CD4-positive, alpha-beta T cell treated with Interleukin-4 for 4 hours (primary cell): ENCODE results near the gene ATG5.
"Not testable (repeated sequence)": the region's sequence is repeated elsewhere in the genome, so short reads cannot be mapped to it uniquely, and the experiment has no call there.

Experiments used
- DNase-seq: peaks from one replicate; pipeline ENCODE4 v3.0.0-alpha.2; 2020

ATG5 gene

DNA sequence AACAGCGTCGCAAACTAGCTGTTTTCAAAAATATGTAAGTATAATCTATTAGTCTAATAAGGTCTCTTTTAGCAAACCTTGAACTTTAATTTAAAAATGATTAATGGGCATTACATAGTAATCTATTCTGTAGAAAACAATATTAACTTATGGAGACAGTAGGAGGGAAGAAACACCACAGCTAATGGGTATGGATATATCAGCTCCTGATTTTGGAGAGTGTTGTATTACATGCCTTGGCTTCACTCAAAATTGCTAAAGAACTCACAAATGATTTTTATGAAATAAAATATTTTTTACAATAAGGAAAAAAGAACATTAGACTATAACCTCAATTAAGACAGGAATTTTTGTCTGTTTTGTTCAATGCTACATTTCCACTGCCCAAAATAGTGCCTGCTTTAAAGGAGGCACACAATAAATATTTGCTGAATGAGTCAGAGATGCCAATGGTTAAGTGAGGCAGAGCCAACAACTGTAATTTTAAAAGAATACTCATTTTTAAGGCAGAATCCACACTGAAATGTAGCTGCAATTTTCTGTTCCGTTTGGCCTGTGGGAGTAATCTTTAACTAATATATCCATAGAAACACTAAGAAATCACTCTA, 15.7 kb downstream of the ATG5 start:
- DNase-seq, result no peak

DNA sequence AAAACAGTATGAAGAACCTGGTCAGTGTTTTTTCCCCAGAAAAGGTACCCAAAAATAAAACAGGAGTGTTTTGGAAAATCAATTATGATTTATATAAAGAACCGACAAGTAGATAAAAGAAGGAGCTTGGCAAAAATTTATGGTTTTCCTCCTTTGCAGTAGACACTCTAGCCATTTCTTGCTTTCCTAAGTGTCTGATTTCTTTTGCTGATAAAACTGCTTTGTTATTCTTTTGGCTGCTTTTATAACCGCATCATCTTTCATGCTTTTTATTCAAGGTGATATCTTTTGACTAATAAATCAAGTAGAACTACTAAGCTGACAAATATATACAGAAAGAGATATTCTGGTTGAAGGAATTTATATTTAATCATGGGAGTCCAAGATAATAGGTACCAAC, 16.6 kb downstream of the ATG5 start:
- no peak for DNase-seq

DNA sequence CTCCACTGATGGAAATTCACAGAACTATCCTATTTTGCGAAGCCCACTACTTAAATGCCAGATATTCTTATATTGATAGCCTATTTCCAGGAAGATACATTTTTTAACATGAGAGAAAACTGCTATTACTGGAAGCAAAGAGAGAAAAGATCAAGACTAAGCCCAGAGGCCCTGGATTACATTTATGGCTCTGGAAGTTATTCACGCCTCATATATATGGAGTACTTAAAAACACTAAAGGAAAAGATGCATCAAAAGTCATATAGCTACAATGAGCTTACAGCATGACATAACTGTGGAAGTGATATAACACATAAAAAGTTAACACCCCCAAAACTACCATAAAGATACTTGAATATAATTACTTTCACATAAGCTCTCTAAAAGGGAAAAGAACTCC, 19.8 kb downstream of the ATG5 start:
- DNase-seq, result no peak

DNA sequence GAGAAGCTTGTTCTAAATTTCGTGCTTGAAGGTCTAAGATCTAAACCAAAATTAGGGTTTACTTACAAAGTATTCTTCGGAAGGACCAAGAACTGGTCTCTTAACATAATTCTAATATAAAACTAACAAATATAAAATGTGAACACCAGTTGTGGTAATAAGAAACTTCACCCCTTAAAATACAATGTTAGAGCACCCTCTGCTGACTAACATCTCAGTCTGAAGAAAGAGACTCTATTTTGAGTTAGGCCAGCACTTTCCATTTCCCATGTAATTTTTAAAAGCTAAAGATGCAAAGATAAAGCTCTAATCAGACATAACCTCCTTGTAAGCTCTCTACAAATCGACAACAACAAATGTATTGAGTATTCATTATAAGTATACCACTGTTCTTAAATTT, 24.6 kb downstream of the ATG5 start:
- DNase-seq, result peak; percentile 39

DNA sequence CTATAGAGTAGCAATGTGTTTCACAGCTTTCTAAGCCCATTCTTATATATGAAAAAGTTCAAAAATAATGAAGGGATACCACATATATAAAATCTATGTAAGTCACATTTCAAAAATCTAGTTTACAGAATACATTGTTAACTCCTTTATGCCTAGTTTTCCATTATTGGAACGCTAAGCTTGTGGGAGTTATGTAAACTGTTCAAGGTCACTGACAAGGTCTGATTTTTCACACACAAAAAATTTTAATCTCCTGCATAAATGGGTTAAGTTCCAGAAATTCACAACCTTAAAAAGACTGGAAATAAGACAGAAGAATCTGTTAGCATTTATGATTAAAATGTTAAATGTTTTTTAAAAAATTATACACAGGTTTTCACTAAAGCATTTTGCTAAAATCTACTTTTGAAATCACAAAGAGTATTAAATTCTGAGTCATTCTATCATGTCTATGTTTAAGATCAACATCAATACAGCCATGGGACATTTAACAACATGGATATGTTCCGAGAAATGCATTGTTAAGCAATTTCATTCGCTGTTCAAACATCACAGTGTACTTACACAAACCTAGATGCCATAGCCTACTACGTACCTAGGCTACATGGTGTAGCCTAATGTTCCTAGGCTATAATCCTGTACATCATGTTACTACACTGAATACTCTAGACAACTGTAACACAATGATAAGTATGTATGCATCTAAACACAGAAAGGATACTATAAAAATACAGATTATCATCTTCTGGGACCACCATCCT, 25.4 kb downstream of the ATG5 start:
- DNase-seq, result no peak

DNA sequence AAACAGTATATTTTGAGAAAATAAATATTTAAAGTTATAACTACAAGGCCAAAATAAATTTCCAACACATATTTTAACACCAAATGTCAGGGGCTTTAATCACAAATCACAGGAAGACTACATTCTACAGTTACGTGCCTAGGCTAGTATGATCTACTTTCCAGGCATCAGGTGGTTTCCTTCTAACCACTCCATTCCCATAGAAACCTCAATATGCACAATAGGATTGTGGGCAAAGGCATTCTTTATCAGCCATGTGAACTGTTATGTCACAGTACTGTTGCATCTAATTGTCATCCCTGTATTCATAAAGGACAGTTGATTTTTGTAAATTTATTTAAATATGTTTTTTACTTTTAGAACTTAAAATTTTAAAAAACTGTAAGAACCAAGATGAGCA, 32.4 kb downstream of the ATG5 start:
- DNase-seq, result no peak

DNA sequence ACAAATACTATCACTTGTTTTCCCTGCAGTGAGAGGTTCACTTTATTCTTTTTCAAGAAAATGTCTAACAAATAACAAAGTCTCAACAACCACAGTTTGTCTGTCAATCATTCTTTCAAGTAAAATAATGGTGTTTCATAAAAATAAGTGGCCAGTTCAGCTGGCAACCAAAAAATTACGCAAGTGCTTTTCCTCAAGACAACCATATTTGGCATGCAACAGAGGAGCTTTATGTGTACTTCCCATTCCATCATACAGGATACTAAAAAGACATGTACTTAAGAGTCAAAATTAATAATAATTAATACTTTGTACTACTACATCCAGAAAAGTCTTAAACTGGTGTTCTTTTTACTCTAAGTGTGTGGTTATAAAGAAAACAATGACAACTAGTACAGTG, 34.6 kb downstream of the ATG5 start:
- no peak for DNase-seq

DNA sequence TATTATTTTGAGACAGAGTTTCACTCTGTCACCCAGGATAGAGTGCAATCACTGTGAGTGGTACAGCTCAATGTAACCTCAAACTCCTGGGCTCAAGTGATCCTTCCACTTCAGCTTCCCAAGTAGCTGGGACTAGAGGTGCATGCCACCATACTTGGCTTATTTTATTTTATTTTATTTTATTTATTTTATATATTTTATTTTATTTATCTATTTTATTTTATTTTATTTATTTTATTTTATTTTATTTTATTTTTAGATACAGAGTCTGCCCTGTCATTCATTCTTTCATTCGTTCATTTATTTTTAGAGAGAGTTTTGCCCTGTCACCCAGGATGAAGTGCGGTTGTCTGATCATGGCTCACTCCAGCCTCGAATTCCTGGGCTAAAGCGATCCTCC, 35.5 kb downstream of the ATG5 start:
- DNase-seq, result no peak

DNA sequence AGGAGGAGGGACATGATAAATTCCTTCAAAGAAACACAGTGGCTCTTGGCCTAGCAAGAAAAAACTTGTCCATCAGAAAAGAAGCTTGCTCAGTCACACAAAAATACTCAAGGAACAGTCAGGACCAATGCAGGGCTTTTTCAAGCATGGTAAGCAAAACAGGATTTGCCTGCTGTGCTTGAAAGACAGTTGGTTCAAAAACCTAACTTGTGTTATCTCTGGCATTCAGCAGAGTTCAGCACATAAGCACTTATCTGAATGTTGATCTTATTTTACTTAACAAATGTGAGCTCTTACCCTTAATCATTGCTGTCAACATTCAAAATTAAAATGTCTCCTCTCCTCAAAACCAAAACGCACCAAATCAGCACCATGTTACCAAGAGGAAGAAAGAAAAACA, 38.3 kb downstream of the ATG5 start:
- DNase-seq, result no peak

DNA sequence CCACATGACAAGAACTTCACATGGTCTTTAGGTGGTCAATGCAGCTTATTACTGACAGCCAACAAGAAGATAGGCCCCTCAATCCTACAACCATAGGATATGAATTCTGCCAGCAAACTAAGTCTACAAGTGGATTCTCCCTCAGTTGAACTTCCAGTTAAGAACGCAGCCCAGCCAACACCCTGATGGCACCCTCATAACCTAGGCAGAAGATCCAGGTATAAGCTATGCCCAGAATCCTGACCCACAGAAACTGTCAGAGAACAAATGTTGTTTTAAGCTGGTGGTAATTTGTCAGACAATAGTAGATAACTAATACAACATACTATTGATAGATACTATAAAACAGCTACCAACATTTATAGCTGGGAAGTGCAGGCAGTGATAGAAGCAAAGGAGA, 38.8 kb downstream of the ATG5 start:
- no peak for DNase-seq

DNA sequence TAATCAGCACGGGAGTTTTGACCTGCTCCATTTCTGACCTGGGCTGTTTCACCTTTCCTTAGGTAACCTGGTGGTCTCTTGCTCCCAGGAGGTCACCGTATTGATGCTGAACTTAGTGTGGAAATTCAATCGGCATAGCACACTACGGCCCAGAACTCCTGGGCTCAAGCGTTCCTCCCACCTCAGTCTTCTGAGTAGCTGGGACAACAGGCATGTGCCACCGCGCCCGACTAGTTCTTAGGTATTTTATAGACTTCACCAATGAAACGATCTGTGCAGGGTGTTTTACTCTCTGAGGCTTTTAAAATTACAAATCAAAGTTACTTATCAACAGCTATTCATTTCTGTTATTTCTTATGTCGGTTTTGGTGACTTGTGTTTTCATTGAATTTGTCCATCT, 42.1 kb downstream of the ATG5 start:
- no peak for DNase-seq

DNA sequence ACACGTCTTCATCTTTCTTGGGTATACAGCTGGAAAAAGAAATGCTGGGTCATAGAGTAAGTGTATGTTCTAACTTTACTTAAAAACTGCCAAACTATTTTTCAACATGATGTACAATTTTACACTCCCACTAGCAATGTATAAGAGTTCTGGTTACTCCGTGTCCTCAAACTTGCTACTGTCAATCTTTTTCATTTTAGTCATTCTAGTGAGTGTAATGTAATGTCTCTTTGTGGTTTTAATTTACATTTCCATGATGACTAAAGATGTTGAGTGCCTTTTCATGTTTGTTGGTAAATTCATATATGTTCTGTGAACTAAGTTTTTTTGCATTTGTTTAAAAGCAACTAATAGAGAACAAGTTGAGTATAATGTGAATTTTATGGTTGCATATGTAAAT, 43.9 kb downstream of the ATG5 start:
- no peak for DNase-seq

DNA sequence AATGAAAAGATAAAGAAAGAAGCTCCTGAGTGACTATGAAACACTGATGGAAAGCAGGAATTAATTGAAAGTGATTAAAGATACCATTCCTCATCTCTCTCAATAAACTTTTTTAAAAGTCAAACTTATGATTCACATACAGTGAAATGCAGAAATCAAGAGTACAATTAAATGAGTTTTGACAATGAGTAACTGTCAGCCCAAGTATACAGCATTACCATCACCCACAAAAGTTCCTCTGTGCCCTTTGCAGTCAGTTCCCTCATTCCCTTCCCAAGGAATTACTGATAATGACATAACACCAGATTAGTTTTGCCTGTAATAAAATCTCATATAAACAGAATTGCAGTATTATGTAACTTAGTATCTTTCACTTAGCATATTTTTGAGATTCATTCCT, 44.5 kb downstream of the ATG5 start:
- DNase-seq, result no peak

DNA sequence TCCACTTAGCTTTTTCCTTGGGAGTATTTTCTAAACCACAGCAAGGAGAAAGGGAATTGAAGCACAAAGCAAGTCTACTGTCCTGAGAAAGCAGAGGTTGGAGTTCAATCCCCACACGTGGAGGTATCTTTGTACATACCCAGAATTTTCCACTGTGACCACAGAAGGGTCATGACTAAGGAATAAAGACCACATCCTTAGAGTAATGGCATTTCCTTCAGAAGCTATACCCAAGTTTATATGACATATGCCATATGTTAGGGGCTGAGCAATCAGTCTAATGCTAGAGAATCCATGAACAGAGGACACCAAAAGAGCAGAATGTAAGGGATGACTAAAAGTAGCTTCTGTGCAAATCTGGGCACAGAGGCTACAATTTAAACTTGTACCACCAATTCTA, 46.4 kb downstream of the ATG5 start:
- no peak for DNase-seq

DNA sequence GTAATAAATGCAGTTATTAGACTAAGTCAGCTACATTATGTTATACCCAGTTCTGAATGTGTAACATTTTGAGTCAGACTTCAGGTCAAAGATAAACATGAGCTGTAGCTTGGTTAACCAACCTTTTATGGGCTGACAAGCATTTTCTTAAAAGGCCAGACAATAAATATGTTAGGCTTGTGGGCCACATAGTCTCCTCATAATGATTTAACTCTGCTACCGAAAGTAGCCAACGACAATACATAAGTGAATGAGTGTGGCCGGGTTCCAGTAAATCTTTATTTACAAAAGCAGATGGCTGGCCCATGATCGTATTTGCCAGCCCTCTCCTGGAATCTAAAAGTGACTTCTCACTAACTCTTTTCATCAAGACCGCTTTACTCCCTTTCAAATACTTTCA, 49.9 kb downstream of the ATG5 start:
- no peak for DNase-seq

DNA sequence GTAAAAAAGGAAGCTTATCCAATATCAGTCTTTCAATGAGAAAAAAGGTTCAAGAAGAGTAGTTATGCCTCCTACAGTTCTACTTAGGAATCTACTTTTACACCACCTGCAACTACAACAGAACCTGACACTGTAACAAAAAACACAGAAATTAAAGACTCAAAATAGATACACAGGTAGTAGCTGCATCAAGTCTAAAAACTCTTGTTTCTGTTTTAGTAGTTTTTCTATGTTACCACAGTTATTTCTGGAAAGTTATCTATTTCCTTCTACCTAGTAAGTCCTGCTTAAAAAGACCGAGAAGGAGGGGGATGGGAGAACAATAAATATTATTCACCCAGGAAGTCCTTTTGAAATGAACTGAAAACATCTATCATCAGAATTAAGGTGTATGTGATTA, 52.5 kb downstream of the ATG5 start:
- DNase-seq, result no peak

DNA sequence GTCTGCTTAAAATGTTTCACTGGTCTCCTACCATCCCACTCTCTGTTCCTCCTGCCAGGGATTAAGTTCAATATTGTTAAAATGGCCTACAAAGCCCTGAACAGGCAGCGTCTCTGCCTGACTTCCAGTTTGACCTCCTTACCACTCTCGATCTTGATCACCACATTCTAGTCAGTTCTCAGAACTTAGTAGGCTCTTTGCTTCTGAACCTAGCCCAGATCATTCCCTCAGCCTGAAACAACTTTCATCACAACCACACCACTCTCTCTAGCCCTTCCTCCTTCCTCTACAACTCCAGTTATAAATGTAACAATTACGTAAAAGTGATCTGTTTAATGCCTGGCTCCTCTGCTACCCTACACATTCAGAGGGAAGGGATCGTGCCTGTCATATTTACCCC, 53.3 kb downstream of the ATG5 start:
- DNase-seq, result no peak

DNA sequence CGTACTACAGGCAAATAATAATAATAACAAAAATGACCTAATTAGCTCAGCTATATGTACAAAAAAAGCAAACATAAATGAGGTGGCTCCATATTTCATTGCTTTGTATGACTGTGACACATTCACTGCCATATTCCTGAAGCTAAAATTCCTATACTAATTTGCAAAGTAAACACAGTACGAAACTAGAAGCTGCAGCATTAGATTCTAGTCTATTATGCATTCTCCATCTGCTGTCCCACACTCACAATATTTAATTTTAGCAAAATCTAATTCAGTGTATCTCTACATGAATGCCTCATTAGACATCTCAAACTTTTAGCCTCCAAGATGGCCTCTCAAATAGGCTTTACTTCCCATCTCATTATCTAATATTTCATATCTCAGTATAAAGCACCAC, 55.1 kb downstream of the ATG5 start:
- DNase-seq, result no peak

DNA sequence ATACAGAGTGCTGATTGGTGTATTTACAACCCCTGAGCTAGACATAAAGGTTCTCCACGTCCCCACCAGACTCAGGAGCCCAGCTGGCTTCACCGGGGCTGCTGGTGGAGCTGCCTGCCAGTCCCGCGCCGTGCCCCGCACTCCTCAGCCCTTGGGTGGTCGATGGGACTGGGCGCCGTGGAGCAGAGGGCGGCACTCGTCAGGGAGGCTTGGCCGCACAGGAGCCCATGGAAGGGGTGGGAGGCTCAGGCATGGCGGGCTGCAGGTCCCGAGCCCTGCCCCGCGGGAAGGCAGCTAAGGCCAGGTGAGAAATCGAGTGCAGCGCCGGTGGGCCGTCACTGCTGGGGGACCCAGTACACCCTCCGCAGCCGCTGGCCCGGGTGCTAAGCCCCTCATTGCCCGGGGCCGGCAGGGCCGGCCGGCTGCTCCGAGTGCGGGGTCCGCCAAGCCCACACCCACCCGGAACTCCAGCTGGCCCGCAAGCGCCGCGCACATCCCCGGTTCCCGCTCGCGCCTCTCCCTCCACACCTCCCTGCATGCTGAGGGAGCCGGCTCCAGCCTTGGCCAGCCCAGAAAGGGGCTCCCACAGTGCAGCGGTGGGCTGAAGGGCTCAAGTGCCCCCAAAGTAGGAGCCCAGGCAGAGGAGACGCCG, 56.2 kb downstream of the ATG5 start:
- DNase-seq, result not testable (repeated sequence)

DNA sequence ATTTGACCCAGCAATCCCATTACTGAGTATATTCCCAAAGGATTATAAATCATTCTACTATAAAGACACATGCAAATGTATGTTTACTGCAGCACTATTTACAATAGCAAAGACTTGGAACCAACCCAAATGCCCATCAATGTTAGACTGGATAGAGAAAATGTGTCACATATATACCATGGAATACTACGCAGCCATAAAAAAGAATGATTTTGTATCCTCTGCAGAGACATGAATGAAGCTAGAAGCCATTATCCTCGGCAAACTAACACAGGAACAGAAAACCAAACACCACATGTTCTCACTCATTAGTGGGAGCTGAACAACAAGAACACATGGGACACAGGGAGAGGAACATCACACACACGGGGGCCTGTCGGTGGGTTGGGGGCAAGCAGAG, 57.1 kb downstream of the ATG5 start:
- DNase-seq, result not testable (repeated sequence)

DNA sequence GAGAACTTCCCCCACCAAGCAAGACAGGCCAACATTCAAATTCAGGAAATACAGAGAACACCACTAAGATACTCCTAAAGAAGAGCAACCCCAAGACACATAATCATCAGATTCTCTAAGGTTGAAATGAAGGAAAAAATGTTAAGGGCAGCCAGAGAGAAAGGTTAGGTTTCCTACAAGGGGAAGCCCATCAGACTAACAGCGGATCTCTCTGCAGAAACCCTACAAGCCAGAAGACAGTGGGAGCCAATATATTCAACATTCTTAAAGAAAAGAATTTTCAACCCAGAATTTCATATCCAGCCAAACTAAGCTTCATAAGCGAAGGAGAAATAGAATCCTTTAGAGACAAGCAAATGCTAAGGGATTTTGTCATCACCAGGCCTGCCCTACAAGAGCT, 61.1 kb downstream of the ATG5 start:
- DNase-seq, result not testable (repeated sequence)

DNA sequence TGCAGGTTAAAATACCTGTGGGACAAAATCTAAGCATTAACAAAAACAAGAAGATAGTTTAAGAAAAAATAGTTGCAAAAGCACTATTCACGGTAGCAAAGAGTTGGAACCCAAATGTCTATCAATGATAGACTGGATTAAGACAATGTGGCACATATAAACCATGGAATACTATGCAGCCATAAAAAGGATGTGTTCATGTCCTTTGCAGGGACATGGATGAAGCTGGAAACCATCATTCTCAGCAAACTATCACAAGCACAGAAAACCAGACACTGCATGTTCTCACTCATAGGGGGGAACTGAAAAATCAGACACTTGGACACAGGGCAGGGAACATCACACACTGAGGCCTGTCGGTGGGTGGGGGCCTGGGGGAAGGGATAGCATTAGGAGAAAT, 65.8 kb downstream of the ATG5 start:
- DNase-seq, result not testable (repeated sequence)

DNA sequence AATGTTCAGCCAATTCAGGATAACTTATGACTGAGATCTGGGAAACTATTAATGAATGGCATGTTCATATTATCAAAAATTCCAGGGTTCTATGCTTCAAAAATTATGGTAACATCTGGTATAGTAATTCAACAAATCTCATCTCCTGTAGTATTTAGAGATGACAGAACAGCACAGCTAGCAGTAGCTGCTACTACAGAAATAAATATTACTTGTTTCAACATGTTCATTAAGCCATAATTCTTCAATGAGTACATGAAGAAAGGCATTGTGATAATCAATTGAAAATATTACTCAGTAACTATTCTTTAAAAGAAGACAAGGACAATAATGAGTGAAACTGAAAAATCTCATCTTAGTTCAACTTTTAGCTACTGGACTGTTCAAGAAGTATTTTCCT, 66.8 kb downstream of the ATG5 start:
- no peak for DNase-seq

DNA sequence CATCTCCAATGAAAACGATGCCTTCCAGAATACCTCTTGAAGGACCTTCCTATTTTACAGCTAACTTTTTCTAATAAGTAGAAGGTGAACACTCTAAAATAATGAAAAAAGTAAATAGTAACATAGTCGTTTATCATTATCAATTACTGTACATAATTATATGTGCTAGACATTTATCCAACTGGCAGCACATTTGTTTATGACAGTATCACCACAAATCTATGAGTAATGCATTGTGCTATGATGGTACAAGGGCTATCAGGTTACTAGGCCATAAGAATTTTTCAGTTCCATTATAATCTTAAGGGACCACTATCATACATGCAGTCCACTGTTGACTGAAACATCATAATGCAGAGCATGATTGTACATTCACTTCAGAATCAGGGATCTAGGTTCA, 68.4 kb downstream of the ATG5 start:
- no peak for DNase-seq
